Putamen (tissue), 1 donor: Measurements from ENCODE around the gene EGFL7.

ENCODE experiments used
- DNase-seq: peaks from one replicate; pipeline ENCODE4 v3.0.0-alpha.2; 2016; ENCODE audit warnings: low spot score

EGFL7 gene

DNA sequence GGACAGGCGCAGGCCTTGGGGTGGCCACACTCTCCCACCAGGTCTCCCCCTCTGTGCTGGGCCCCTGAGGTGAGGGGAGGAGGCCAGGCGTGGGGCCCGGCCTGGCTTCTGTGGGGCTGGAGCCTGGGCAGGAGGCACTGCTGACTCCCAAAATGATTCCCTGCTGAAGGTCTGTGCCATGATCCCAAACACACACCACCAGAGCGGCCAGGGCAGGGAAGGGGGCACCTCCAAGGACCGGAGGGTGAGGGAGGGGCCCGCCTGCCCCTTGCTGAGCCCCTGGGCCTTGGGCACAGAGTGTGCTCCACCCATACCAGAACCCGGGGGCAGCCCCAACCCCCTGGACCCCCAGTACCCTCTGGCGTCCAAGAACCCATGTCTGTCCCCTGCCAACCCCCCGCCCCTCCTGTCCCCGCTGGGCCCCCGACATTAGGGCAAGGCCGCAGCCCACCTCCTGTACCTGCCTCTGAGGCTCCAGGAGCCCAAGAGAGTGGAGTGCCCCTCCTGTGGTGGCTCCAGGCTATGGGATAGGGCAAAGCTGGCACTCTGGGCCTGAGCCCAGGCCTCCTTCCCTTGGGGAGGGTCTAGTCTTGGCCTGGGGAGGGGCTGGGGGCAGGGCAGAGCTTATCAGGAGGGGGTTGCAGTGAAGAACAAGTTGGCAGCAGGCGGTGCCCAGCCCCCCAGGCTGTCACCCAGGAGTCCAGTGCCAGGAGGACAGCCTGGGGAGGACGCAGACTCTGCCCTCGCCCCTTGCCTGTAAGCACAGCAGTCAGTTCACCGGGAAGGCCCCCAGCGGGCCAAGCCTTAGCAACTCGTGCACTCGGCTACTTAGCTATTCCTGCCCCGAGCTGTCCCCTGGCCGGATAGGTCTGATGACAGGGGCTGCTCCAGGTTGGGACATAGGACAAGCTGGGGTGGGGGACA, 2.6 kb upstream of the EGFL7 start:
- DNase-seq: no peak

- no peak for DNase-seq
These were observed 1.7 kb upstream of the EGFL7 start for GRCh38 chr9:136660971-136661550.

GRCh38 chr9:136661641-136662325, 933 bp upstream of the EGFL7 start:
- no peak for DNase-seq

GRCh38 chr9:136662326-136662655, 425 bp upstream of the EGFL7 start:
- DNase-seq: no peak

GRCh38 chr9:136664000-136664915, 1.5 kb downstream of the EGFL7 start:
- DNase-seq: no peak

- no peak for DNase-seq
These were observed 2.5 kb downstream of the EGFL7 start for GRCh38 chr9:136665111-136665703.

DNA sequence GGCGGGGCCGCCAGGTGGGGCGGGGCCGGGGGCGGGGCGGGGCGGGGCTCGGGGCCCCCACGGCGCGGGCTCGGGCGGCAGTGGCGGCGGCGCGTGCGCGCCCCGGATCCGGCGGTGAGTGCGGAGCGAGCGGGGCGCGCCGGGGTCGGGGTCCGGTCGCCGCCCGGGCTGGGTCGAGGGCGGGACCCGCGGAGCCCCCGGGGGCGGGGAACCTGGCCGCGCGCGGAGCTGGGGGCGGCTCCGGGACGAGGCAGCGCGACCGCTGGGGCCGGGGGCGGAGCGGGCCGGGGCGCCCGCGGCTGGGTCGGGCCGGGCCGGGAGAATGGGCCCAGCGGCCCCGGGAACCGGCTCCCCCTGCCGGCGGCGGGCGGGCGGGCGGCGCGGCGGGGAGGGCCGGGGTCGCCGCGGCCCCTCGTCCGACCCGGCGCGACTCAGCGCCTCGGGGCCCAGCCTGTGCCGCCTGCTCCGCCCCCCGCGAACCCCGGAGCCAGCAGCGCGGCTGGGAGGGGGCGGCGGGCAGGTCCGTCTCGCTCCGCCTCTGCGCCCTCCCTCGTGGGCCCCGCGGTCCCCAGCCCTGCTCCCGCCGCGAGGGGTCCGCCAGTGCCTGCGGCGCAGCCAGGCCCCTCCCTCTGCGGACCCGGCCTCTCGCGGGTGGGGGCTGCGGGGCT, 3.1 kb downstream of the EGFL7 start:
- no peak for DNase-seq

GRCh38 chr9:136666372-136667213, 3.9 kb downstream of the EGFL7 start:
- DNase-seq: no peak

DNA sequence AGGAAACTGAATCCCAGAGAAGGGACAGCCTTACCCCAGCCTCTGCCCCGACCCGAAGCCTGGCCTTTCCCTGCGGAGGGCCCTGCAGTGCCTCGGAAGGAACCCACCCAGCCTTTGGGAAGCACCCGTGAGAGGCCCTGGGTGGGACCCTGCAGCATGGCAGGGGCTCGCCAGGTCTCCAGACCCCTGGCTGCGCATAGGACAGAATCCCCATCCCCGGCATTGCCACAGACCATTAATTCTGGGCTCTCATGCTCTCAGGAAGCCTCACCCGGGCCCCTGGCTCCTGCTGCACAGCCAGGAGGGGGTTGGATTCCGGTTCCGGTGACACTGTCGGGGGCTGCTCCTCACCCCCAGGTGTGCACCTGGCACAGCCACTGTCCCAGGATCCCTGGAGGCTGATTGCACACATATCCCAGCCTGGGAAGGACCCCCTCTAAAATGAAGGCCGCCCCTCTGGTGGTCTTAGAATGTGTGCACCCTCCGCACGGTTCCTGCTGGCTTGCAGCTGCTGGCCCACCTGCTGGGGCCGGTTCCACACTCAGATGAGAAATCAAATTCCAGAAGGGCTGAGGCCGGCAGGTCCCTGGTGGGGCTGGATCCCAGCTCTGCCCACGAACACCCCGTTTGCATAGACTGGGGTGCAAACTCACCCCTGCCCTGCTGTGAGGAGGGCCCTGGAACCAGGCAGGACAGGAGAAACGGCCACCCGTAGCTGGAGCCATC, 4.7 kb downstream of the EGFL7 start:
- DNase-seq: no peak

DNA sequence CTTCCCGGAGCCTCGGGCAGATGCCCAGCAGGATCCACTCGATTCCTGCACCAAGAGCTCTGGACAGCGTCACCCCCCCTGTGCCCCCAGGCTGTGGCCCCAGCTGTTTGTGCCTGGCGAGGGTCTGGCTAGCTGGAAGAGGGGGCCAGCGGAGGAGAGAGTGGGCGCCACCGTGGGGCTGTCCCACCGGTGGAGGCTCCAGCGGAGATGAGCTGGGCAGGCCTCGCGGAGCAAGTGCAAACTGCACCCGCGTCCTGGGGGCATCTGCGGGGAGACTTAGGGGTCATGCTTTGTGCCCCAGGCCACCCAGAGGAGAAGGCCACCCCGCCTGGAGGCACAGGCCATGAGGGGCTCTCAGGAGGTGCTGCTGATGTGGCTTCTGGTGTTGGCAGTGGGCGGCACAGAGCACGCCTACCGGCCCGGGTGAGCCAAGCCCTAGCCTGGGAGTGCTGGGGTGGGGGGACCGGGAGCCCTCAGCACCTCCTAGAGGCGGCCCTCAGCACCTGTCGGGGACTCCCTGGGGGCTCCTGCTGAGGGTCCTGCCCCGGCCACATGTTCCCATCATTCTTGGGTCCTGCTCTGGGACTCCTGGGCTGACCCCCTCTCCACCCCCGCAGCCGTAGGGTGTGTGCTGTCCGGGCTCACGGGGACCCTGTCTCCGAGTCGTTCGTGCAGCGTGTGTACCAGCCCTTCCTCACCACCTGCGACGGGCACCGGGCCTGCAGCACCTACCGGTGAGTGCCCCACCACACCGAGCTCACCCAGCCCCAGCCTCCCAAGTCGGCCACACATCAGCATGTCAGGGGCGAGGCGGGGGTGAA, 5.4 kb downstream of the EGFL7 start:
- no peak for DNase-seq

GRCh38 chr9:136668983-136669790, 6.5 kb downstream of the EGFL7 start:
- no peak for DNase-seq

- DNase-seq: no peak
These were observed 7.2 kb downstream of the EGFL7 start for GRCh38 chr9:136669791-136670464.

DNA sequence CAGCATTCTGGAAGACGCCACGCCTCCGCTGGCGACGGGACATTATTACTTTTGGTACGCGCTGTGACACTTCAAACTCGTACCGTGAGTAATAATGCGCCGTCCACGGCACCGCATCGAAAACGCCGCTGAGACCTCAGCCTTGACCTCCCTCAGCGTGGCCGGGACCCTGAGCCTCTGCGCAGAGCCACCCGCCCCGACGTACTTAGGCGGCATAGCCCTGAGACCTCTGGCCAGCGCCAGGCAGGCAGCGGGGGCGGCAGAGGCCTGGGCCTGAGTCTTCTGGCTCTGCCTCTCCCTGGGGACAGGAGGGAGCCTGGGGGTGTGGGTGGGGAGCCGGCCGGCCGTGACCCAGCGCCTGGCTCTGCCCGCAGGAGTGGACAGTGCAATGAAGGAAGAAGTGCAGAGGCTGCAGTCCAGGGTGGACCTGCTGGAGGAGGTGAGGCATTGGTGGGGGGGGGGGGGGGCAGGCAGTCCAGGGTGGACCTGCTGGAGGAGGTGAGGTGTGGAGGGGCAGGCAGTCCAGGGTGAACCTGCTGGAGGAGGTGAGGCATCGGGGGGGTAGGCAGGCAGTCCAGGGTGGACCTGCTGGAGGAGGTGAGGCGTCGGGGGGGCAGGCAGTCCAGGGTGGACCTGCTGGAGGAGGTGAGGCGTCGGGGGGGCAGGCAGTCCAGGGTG, 8.0 kb downstream of the EGFL7 start:
- no peak for DNase-seq

GRCh38 chr9:136671254-136671614, 8.5 kb downstream of the EGFL7 start:
- no peak for DNase-seq

DNA sequence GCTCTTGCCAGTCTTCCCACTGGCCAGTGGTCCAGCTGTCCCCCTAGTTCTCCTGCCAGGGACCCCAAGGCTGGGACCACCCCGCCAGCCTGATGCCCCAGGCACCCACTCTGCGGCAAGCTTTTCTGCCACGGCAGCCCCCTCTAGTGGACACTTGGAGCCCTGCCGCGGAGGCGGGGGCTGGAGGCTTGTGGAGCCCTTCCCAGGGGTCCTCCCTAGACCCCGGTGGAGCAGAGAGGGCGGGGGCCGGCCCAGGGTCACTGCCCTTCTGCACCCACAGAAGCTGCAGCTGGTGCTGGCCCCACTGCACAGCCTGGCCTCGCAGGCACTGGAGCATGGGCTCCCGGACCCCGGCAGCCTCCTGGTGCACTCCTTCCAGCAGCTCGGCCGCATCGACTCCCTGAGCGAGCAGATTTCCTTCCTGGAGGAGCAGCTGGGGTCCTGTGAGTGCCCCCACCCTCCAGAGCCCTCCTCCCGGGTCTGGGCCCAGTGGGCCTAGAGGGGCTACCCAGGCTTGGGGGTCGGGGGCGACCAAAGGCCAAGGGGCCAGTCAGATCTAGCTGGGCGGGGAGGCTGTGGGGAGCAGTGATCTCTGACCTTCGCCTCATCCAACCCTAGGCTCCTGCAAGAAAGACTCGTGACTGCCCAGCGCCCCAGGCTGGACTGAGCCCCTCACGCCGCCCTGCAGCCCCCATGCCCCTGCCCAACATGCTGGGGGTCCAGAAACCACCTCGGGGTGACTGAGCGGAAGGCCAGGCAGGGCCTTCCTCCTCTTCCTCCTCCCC, 9.1 kb downstream of the EGFL7 start:
- no peak for DNase-seq
